SK-N-SH (cell line): ENCODE measurements around the gene LRP11. TPM values are rescaled to one million over a fixed set of nuclear protein-coding genes. Genes with fewer than 3 reads are reported as not detected.
"Not testable (repeated sequence)": the region's sequence is repeated elsewhere in the genome, so short reads cannot be mapped to it uniquely, and the experiment has no call there.

Experiments used
- CTCF ChIA-PET: fragments of 300-600, 350-600 bp; formaldehyde crosslinking; extraction: SDS; loops from one replicate; lab custom pipeline; 2021; lab: Yijun Ruan, JAX
- POLR2A ChIA-PET: fragments of 350-600 bp; sonication (Branson Sonifier 250); formaldehyde crosslinking; extraction: SDS; loops from one replicate; lab custom pipeline; 2020; ENCODE audit warnings: antibody characterized with exemption, inconsistent platforms; lab: Yijun Ruan, JAX
- DNase-seq: peaks from one replicate; pipeline ENCODE4 v3.0.0; 2012
- H2AFZ ChIP-seq: fragments of 200-600 bp; sonication (generic); 2 replicates; pipeline ENCODE4 v1.8.1; 2016; ENCODE audit warnings: antibody characterized with exemption, mild to moderate bottlenecking, low read depth
- H3F3A ChIP-seq: fragments of 200-600 bp; sonication (generic); replicated peaks from 2 replicates; pipeline ENCODE3; 2016; ENCODE audit warnings: antibody characterized with exemption, mild to moderate bottlenecking; ENCODE audit not compliant: insufficient read depth
- H3K27ac ChIP-seq, 2 experiments: fragments of 200-500 bp in 1 of 2; fragments of 200-600 bp in 1 of 2; sonication (Bioruptor generic) in 1 of 2; sonication (generic), shearing (Covaris generic) in 1 of 2; 2 replicates each; pipeline versions ENCODE4 v1.5.1 to v1.6.1; 2014 to 2016; ENCODE audit warnings: low read depth in 2 of 2, inconsistent platforms in 1 of 2, low read length in 1 of 2, mild to moderate bottlenecking in 1 of 2, mixed read lengths in 1 of 2
- H3K27me3 ChIP-seq: fragments of 200-600 bp; sonication (generic), shearing (Covaris generic); 2 replicates; pipeline ENCODE4 v1.6.1; 2016; ENCODE audit warnings: mixed run types; ENCODE audit not compliant: insufficient read depth
- H3K36me3 ChIP-seq, 2 experiments: fragments of 200-500 bp in 1 of 2; fragments of 200-600 bp in 1 of 2; sonication (Bioruptor generic) in 1 of 2; sonication (generic) in 1 of 2; replicated peaks in 1 of 2; 2 replicates each; pipeline versions ENCODE3 to v1.5.1; 2014 to 2016; ENCODE audit warnings: low read length in 1 of 2, mild to moderate bottlenecking in 1 of 2; ENCODE audit not compliant: insufficient read depth in 2 of 2, control insufficient read depth in 1 of 2
- H3K4me1 ChIP-seq, 2 experiments: fragments of 200-500 bp in 1 of 2; fragments of 200-600 bp in 1 of 2; sonication (Bioruptor generic) in 1 of 2; sonication (generic), shearing (Covaris generic) in 1 of 2; 2 replicates each; pipeline versions ENCODE4 v1.5.1 to v1.6.1; 2014 to 2016; ENCODE audit warnings: low read depth in 1 of 2, low read length in 1 of 2, mixed run types in 1 of 2; ENCODE audit not compliant: insufficient read depth in 2 of 2, control insufficient read depth in 1 of 2
- H3K4me2 ChIP-seq: fragments of 200-600 bp; sonication (generic), shearing (Covaris generic); 2 replicates; pipeline ENCODE4 v1.6.1; 2017; ENCODE audit warnings: mixed run types
- H3K4me3 ChIP-seq, 2 experiments: fragments of 200-500 bp in 1 of 2; fragments of 200-600 bp in 1 of 2; sonication (Bioruptor generic) in 1 of 2; sonication (generic), shearing (Covaris generic) in 1 of 2; 2 replicates each; pipeline versions ENCODE4 v1.5.1 to v1.8.1; 2014 to 2016; ENCODE audit warnings: low read depth in 2 of 2, inconsistent platforms in 1 of 2, low read length in 1 of 2, mild to moderate bottlenecking in 1 of 2, mixed read lengths in 1 of 2, moderate library complexity in 1 of 2
- H3K79me2 ChIP-seq: fragments of 200-600 bp; sonication (generic); 2 replicates; pipeline ENCODE4 v1.8.1; 2017; ENCODE audit warnings: mild to moderate bottlenecking; ENCODE audit not compliant: insufficient read depth
- H3K9ac ChIP-seq: fragments of 200-600 bp; sonication (generic); 2 replicates; pipeline ENCODE4 v1.6.1; 2017; ENCODE audit warnings: mixed run types
- H3K9me2 ChIP-seq: fragments of 200-600 bp; sonication (generic); 2 replicates; pipeline ENCODE4 v1.6.1; 2017; ENCODE audit warnings: mixed run types
- H3K9me3 ChIP-seq: fragments of 200-600 bp; sonication (generic); 2 replicates; pipeline ENCODE4 v1.6.1; 2017; ENCODE audit warnings: mixed run types, mild to moderate bottlenecking, moderate library complexity
- H4K20me1 ChIP-seq: fragments of 200-600 bp; sonication (generic); 2 replicates; pipeline ENCODE4 v1.6.1; 2017; ENCODE audit warnings: mild to moderate bottlenecking, mixed run types; ENCODE audit not compliant: insufficient read depth
- CHD2 ChIP-seq: fragments of 150-350 bp; IDR thresholded peaks from 2 replicates; pipeline ENCODE4 v1.6.1; 2018; ENCODE audit warnings: low read length; ENCODE audit not compliant: partially characterized antibody
- EZH2phosphoT487 ChIP-seq: fragments of 200-600 bp; sonication (generic); IDR thresholded peaks from 2 replicates; pipeline ENCODE4 v1.6.1; 2017; ENCODE audit warnings: low read depth, mixed run types, mild to moderate bottlenecking, antibody characterized with exemption, moderate library complexity, borderline replicate concordance
- FOXJ3 ChIP-seq: sonication (generic); formaldehyde crosslinking; IDR thresholded peaks from 2 replicates; pipeline ENCODE4 v1.5.1; 2020; ENCODE audit warnings: mild to moderate bottlenecking, missing genetic modification reagents
- GABPA ChIP-seq: IDR thresholded peaks from 2 replicates; pipeline ENCODE4 v1.4.0; 2012; ENCODE audit warnings: low read depth, mild to moderate bottlenecking
- GATA2 ChIP-seq: sonication (generic); formaldehyde crosslinking; IDR thresholded peaks from 2 replicates; pipeline ENCODE4 v1.5.0; 2020; ENCODE audit warnings: mild to moderate bottlenecking, missing genetic modification reagents
- JUND ChIP-seq: IDR thresholded peaks from 2 replicates; pipeline ENCODE4 v1.4.0; 2012
- MXI1 ChIP-seq: IDR thresholded peaks from 2 replicates; pipeline ENCODE4 v1.6.1; 2012; ENCODE audit warnings: mild to moderate bottlenecking, low read depth, low read length, improper control_type of control experiment
- NFIC ChIP-seq: IDR thresholded peaks from 2 replicates; pipeline ENCODE4 v1.4.0; 2012; ENCODE audit warnings: borderline replicate concordance
- POLR2AphosphoS5 ChIP-seq: IDR thresholded peaks from 2 replicates; pipeline ENCODE4 v1.6.1; 2012; ENCODE audit warnings: low read depth, low read length
- RAD21 ChIP-seq: IDR thresholded peaks from 2 replicates; pipeline ENCODE4 v1.6.1; 2012; ENCODE audit warnings: mild to moderate bottlenecking, low read length
- RFX5 ChIP-seq: IDR thresholded peaks from 2 replicates; pipeline ENCODE4 v1.6.1; 2012; ENCODE audit warnings: mild to moderate bottlenecking, improper control_type of control experiment, low read length
- TAF1 ChIP-seq: IDR thresholded peaks from 2 replicates; pipeline ENCODE4 v1.6.1; 2012; ENCODE audit warnings: low read depth, mild to moderate bottlenecking, low read length, moderate library complexity, borderline replicate concordance
- WGBS: methylation state at CpG from one replicate; pipeline ENCODE4 v1.1.6; 2017; ENCODE audit warnings: low lambda C conversion rate; 5-methylcytosine and 5-hydroxymethylcytosine counted together
- polyA plus RNA-seq, 3 experiments: library from polyadenylated mRNA; depleted of rRNA; stranded (reverse); fragments of >200 nt; gene quantifications; 2 replicates each; pipeline ENCODE4 v1.2.3, GENCODE V29; 2012
- TF ChIP-seq, protein P1 (sequence below): IDR thresholded peaks from 2 replicates; pipeline ENCODE4 v1.4.0; 2012; ENCODE audit warnings: low read depth
- TF ChIP-seq, protein P2 (sequence below): IDR thresholded peaks from 2 replicates; pipeline ENCODE4; 2012
- TF ChIP-seq, protein P3 (sequence below): fragments of 200-600 bp; sonication (generic); IDR thresholded peaks from 2 replicates; pipeline ENCODE4 v1.6.1; 2017; ENCODE audit warnings: antibody characterized with exemption, mild to moderate bottlenecking, moderate library complexity

Gene LRP11
- polyA plus RNA-seq, 1 of the 3 experiments (the other 2 are of a cell fraction) = 25.0 TPM

DNA sequence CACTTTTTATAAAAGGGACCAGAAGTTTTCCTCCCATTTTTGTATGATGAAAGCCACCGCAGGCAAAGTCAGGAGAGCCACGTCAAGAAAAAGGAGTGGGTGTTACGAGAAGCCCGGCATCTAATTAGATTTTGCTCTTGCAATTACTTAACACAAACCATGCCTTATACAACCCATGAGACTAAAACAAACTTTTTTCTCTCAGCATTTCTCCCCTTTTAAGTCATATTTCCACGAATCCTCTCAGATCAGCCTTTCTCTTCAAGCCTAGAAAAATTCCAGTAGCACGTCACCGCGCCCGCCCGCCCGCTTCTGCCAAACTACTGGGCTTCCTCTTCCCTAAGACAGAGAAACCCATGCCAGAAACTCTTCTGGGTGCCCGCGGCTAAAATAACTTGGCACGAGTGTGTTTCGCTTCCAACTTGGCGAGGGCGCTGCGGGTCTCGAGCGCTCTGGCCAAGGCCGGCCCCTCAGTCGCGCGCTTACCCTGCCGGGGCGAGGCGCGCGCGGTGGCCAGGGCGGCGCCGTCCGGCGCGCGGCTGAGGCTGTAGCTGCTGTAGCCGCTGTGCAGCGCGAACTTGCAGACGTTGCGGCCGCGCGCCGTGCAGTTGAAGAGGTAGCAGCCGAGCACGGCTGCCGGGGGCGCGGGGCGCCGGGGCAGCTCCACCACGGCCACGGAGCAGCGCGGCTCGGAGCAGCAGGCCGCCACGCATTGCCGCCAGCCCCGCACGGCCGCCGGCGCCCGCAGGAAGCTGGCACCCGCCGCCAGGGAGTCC is 1.0 kb downstream of the LRP11 start (continued):
- TF ChIP-seq JUND (no peak), GABPA (no peak), NFIC (peak; percentile 80), CHD2 (peak; percentile 22), MXI1 (peak; percentile 34; the same call in 1 of the 2 replicates), EZH2phosphoT487 (no peak), GATA2 (no peak), TAF1 (0 out of 2 replicates have a peak, but pooled peaks have one; percentile 13), FOXJ3 (CRISPR knock-in tag) (no peak), POLR2AphosphoS5 (no peak), RFX5 (no peak), RAD21 (no peak)
- TF ChIP-seq, protein P1, sequence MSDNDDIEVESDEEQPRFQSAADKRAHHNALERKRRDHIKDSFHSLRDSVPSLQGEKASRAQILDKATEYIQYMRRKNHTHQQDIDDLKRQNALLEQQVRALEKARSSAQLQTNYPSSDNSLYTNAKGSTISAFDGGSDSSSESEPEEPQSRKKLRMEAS = no peak
- TF ChIP-seq, protein P2, sequence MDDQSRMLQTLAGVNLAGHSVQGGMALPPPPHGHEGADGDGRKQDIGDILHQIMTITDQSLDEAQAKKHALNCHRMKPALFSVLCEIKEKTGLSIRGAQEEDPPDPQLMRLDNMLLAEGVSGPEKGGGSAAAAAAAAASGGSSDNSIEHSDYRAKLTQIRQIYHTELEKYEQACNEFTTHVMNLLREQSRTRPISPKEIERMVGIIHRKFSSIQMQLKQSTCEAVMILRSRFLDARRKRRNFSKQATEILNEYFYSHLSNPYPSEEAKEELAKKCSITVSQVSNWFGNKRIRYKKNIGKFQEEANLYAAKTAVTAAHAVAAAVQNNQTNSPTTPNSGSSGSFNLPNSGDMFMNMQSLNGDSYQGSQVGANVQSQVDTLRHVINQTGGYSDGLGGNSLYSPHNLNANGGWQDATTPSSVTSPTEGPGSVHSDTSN = no peak
- TF ChIP-seq, protein P3, sequence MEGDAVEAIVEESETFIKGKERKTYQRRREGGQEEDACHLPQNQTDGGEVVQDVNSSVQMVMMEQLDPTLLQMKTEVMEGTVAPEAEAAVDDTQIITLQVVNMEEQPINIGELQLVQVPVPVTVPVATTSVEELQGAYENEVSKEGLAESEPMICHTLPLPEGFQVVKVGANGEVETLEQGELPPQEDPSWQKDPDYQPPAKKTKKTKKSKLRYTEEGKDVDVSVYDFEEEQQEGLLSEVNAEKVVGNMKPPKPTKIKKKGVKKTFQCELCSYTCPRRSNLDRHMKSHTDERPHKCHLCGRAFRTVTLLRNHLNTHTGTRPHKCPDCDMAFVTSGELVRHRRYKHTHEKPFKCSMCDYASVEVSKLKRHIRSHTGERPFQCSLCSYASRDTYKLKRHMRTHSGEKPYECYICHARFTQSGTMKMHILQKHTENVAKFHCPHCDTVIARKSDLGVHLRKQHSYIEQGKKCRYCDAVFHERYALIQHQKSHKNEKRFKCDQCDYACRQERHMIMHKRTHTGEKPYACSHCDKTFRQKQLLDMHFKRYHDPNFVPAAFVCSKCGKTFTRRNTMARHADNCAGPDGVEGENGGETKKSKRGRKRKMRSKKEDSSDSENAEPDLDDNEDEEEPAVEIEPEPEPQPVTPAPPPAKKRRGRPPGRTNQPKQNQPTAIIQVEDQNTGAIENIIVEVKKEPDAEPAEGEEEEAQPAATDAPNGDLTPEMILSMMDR = no peak

DNA sequence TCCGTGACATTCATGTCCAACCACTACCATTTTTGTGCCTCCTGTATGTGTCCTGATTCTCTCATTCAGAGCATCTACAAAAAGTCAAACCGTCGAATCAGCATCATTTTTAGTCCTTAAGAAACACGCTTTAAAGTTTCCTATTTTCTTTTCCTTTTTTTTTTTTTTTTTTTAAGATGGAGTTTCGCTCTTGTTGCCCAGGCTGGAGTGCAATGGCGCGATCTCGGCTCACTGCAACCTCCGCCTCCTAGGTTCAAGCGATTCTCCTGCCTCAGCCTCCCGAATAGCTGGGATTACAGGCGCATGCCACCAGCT is 1.8 kb downstream of the LRP11 start:
- H3K9me2 ChIP-seq, H3K9me3 ChIP-seq, H4K20me1 ChIP-seq, H3K36me3 ChIP-seq, DNase-seq, POLR2A ChIA-PET, H3K27me3 ChIP-seq, H2AFZ ChIP-seq: not testable (repeated sequence)
- 95% methylated on average over 10 of the region's 12 CpGs for WGBS
- peak overlapping the region in 1 of 2 experiments; percentile 76; a peak in 2 of 4 replicates for H3K27ac ChIP-seq
- peaks cover 56% of the 10 kb centered on the region for H3K79me2 ChIP-seq
- H3K4me1 ChIP-seq = peaks cover 10 to 14% of the 10 kb centered on the region in 2 experiments; a peak in 2 of 4 replicates
- H3F3A ChIP-seq = peaks cover 17% of the 10 kb centered on the region
- CTCF ChIA-PET = interaction anchor here (1.2 to 4.9 kb wide), 2 partner anchors 15 to 22 kb away, joined by 3 to 34 read pairs; no protein-coding TSS in a partner anchor
- peak overlapping the region; percentile 72; the same call in 1 of the 2 replicates for H3K9ac ChIP-seq
- H3K4me3 ChIP-seq = peak overlapping the region; percentile 74 to 75
- H3K4me2 ChIP-seq = peak overlapping the region; percentile 93
